Liver (tissue), 9 donors: ENCODE results near the gene KDELR3. TPM values are rescaled to one million over a fixed set of nuclear protein-coding genes. Genes with fewer than 3 reads are reported as not detected.

Source experiments
- DNase-seq: peaks from one replicate; pipeline ENCODE4 v3.0.0-alpha.2; 2017; ENCODE audit warnings: low spot score
- H3K27ac ChIP-seq, 2 donors: one replicate each; pipeline ENCODE4 v1.7.0; 2013; ENCODE audit warnings: inconsistent platforms in 2 of 2, low read length in 2 of 2, control low read depth in 1 of 2, low read depth in 1 of 2, mild to moderate bottlenecking in 1 of 2
- H3K27me3 ChIP-seq, 4 donors: one replicate each; pipeline versions ENCODE4 v1.6.1 to v1.7.0; 2013; ENCODE audit warnings: low read length in 3 of 4, inconsistent platforms in 1 of 4, mild to moderate bottlenecking in 1 of 4, moderate library complexity in 1 of 4; ENCODE audit not compliant: control insufficient read depth in 4 of 4, insufficient read depth in 4 of 4
- H3K36me3 ChIP-seq, 4 donors: one replicate each; pipeline versions ENCODE4 v1.6.1 to v1.7.0; 2013; ENCODE audit warnings: low read length in 3 of 4, mild to moderate bottlenecking in 3 of 4, low read depth in 1 of 4, moderate library complexity in 1 of 4; ENCODE audit not compliant: control insufficient read depth in 4 of 4, insufficient read depth in 3 of 4
- H3K4me1 ChIP-seq, 4 donors: one replicate each; pipeline versions ENCODE4 v1.6.1 to v1.7.0; 2013; ENCODE audit warnings: low read length in 3 of 4, mild to moderate bottlenecking in 3 of 4, moderate library complexity in 1 of 4; ENCODE audit not compliant: control insufficient read depth in 4 of 4, insufficient read depth in 4 of 4
- H3K4me3 ChIP-seq, 3 donors: one replicate each; pipeline versions ENCODE4 v1.6.1 to v1.7.0; 2013; ENCODE audit warnings: low read length in 3 of 3, control low read depth in 1 of 3, low read depth in 1 of 3, mild to moderate bottlenecking in 1 of 3
- H3K9ac ChIP-seq, 2 donors: one replicate each; pipeline ENCODE4 v1.7.0; 2013; ENCODE audit warnings: low read length in 2 of 2, mild to moderate bottlenecking in 2 of 2, moderate library complexity in 2 of 2, control low read depth in 1 of 2, low read depth in 1 of 2
- H3K9me3 ChIP-seq, 4 donors: one replicate each; pipeline versions ENCODE4 v1.6.1 to v1.7.0; 2013; ENCODE audit warnings: low read length in 3 of 4; ENCODE audit not compliant: control insufficient read depth in 4 of 4
- ATF3 ChIP-seq: IDR thresholded peaks from 2 replicates; pipeline ENCODE4 v1.6.1; 2016; ENCODE audit warnings: antibody characterized with exemption
- CTCF ChIP-seq: fragments of 150-350 bp; IDR thresholded peaks from 2 replicates; pipeline ENCODE4 v1.5.1; 2017; ENCODE audit warnings: improper control_type of control experiment, low read depth, low read length; ENCODE audit not compliant: missing input control
- FOXA1 ChIP-seq: IDR thresholded peaks from 2 replicates; pipeline ENCODE4 v1.6.1; 2016; ENCODE audit warnings: antibody characterized with exemption
- FOXA2 ChIP-seq: IDR thresholded peaks from 2 replicates; pipeline ENCODE4 v1.6.1; 2016; ENCODE audit warnings: antibody characterized with exemption
- GABPA ChIP-seq, 2 donors: IDR thresholded peaks in 1 of 2; conservative IDR thresholded peaks in 1 of 2; 2 replicates each; pipeline ENCODE4 v1.6.1; 2016; ENCODE audit warnings: antibody characterized with exemption in 2 of 2, mild to moderate bottlenecking in 1 of 2, moderate library complexity in 1 of 2
- HNF4A ChIP-seq, 2 donors: conservative IDR thresholded peaks; 2 replicates each; pipeline ENCODE4 v1.6.1; 2016; ENCODE audit warnings: antibody characterized with exemption in 2 of 2, mild to moderate bottlenecking in 2 of 2
- HNF4G ChIP-seq: IDR thresholded peaks from 2 replicates; pipeline ENCODE4 v1.6.1; 2016; ENCODE audit warnings: antibody characterized with exemption
- JUND ChIP-seq, 2 donors: IDR thresholded peaks; 2 replicates each; pipeline ENCODE4 v1.6.1; 2016; ENCODE audit warnings: antibody characterized with exemption in 2 of 2
- MAX ChIP-seq: IDR thresholded peaks from 2 replicates; pipeline ENCODE4 v1.6.1; 2016; ENCODE audit warnings: antibody characterized with exemption
- NR2F2 ChIP-seq: IDR thresholded peaks from 2 replicates; pipeline ENCODE4 v1.6.1; 2016; ENCODE audit warnings: antibody characterized with exemption
- RAD21 ChIP-seq, 2 donors: IDR thresholded peaks; 2 replicates each; pipeline ENCODE4 v1.6.1; 2016; ENCODE audit warnings: antibody characterized with exemption in 2 of 2, mild to moderate bottlenecking in 2 of 2
- REST ChIP-seq: IDR thresholded peaks from 2 replicates; pipeline ENCODE4 v1.6.1; 2016; ENCODE audit warnings: antibody characterized with exemption, mild to moderate bottlenecking
- RXRA ChIP-seq, 2 donors: IDR thresholded peaks; 2 replicates each; pipeline ENCODE4 v1.6.1; 2017 to 2018; ENCODE audit warnings: antibody characterized with exemption in 2 of 2, mild to moderate bottlenecking in 1 of 2
- SP1 ChIP-seq: IDR thresholded peaks from 2 replicates; pipeline ENCODE4 v1.6.1; 2018; ENCODE audit warnings: antibody characterized with exemption, mild to moderate bottlenecking
- TAF1 ChIP-seq: conservative IDR thresholded peaks from 2 replicates; pipeline ENCODE4 v1.6.1; 2016; ENCODE audit warnings: antibody characterized with exemption, mild to moderate bottlenecking
- YY1 ChIP-seq: IDR thresholded peaks from 2 replicates; pipeline ENCODE4 v1.6.1; 2016; ENCODE audit warnings: antibody characterized with exemption, mild to moderate bottlenecking
- ZBTB33 ChIP-seq: IDR thresholded peaks from 2 replicates; pipeline ENCODE4 v1.6.1; 2016; ENCODE audit warnings: antibody characterized with exemption
- WGBS: extraction: QIAGEN DNeasy Blood & Tissue Kit; methylation state at CpG from one replicate; pipeline ENCODE4 v1.1.7; 2013; 5-methylcytosine and 5-hydroxymethylcytosine counted together
- polyA plus RNA-seq, 2 donors: library from polyadenylated mRNA; stranded (reverse) in 1 of 2; unstranded in 1 of 2; fragments of 200-250 nt in 1 of 2; fragments of >200 nt in 1 of 2; fragmentation: Nextera tagmentation in 1 of 2; extraction: Ambion mirVana in 1 of 2; gene quantifications; one replicate each; pipeline versions ENCODE4 v1.2.1 to v1.2.3, GENCODE V29; 2013 to 2015
- total RNA-seq, 2 donors: library from RNA; depleted of rRNA; stranded (reverse); fragments of >200 nt; gene quantifications; one replicate each; pipeline ENCODE4 v1.2.3, GENCODE V29; 2014
- donor health status: healthy.
- donor health status: healthy.
- donor health status: healthy.
- donor health status: healthy.
- donor health status: healthy.

The KDELR3 gene
- total and polyA plus RNA-seq, 4 donors = 3.5 to 12.8 (median 9.5) TPM

GRCh38 chr22:38474003-38474607 lies 6.2 kb downstream of the KDELR3 start:
- no peak for DNase-seq
- Histone ChIP-seq H3K4me3 (no peak overlapping the region), H3K4me1 (no peaks in the 10 kb centered on the region)

GRCh38 chr22:38477585-38477984 lies 9.7 kb downstream of the KDELR3 start:
- 87% methylated on average over 1 of the region's 1 CpG for WGBS
- no peak overlapping the region for H3K4me3 ChIP-seq
- peaks cover 3 to 17% (median 13%) of the 10 kb centered on the region in 4 donors for H3K36me3 ChIP-seq
- no peaks in the 10 kb centered on the region for H3K9me3 ChIP-seq
- no peaks in the 10 kb centered on the region for H3K27me3 ChIP-seq
- TF ChIP-seq SP1 (no peak), YY1 (no peak), GABPA (IDR thresholded peaks at IDR 0.05 in 1 of 2, conservative IDR thresholded peaks at IDR 0.05 in 1 of 2) (no peak), NR2F2 (no peak), HNF4G (no peak), FOXA2 (no peak), MAX (no peak), FOXA1 (no peak), RAD21 (IDR thresholded peaks at IDR 0.05) (no peak), HNF4A (conservative IDR thresholded peaks at IDR 0.05) (no peak), ATF3 (no peak), ZBTB33 (no peak), RXRA (IDR thresholded peaks at IDR 0.05) (no peak), CTCF (no peak), TAF1 (no peak), REST (no peak), JUND (IDR thresholded peaks at IDR 0.05) (no peak)
- no peaks in the 10 kb centered on the region for H3K4me1 ChIP-seq
- DNase-seq = no peak
- H3K27ac ChIP-seq = no peak overlapping the region
- no peak overlapping the region for H3K9ac ChIP-seq

More at GRCh38 chr22:38474003-38474607, 6.2 kb downstream of the KDELR3 start:
- WGBS = 81% methylated on average over 10 of the region's 10 CpGs
- peaks cover 0 to 1% (median 0%) of the 10 kb centered on the region in 4 donors for H3K36me3 ChIP-seq
- no peaks in the 10 kb centered on the region for H3K27me3 ChIP-seq
- TF ChIP-seq YY1 (no peak), SP1 (no peak)
- H3K9me3 ChIP-seq = no peaks in the 10 kb centered on the region
- H3K9ac ChIP-seq = no peak overlapping the region
- H3K27ac ChIP-seq = no peak overlapping the region
